Tongue (tissue), 2 donors: ENCODE measurements around the gene GALNT12. TPM values are rescaled to one million over a fixed set of nuclear protein-coding genes. Genes with fewer than 3 reads are reported as not detected.

Source experiments
- DNase-seq: peaks from one replicate; pipeline ENCODE4 v3.0.0-alpha.2; 2015
- total RNA-seq: library from RNA; depleted of rRNA; stranded (reverse); fragments of >200 nt; gene quantifications from one replicate; pipeline ENCODE4 v1.2.3, GENCODE V29; 2014

GALNT12 gene
- total RNA-seq, 1 donor from 2014 or later, result 6.2 TPM

DNA sequence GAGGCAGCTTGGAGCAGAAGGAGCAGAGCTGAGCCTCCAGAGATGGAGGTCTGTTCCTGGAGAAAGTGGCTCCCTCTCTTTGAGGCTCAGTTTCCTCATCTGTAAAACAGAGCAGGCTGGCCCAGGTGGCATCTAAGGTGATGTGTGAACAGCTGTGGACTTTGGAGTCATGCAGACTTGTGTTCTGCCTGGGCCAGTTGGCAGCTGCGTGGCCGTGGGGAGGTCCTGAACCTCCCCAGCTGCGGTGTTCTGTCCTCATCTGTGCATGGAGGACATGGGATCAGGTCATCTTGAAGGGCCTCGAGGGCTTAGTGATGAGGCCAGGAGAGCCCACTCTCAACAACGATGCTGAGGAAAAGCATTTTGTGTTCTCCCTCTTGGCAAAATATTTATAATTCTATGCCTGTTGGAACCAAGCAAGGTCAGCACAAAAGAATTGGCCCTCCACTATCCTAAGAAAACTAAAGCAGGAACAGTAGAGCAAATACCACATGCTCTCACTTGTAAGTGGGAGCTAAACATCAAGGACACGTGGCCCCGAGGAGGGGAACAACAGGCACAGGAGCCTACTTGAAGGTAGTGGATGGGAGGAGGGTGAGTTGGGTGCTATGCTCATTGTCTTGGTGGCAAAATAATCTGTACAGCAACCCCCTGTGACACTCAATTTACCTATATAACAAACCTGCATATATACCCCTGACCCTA lies 73.0 kb downstream of the GALNT12 start:
- no peak for DNase-seq

- DNase-seq, result no peak
These were observed 73.9 kb downstream of the GALNT12 start for GRCh38 chr9:98881356-98881755.

GRCh38 chr9:98881836-98882568 lies 74.5 kb downstream of the GALNT12 start:
- DNase-seq, result no peak

DNA sequence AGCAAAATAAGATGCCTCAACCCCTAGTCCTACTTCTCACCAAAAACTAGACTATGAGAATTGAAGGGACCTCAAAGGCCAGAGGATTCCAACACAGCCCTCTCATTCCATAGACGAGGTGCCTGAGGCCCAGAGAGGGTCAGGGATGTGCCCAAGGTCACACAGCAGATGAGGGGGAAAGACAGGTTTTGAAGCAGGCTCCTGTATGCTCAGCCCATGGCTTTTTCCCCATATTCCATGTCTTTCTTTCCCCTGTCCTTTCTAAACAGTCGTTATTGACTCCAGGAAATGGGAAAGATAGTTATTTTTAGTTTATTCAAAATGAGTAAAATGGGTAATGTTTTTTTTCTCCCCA lies 75.1 kb downstream of the GALNT12 start:
- no peak for DNase-seq

DNA sequence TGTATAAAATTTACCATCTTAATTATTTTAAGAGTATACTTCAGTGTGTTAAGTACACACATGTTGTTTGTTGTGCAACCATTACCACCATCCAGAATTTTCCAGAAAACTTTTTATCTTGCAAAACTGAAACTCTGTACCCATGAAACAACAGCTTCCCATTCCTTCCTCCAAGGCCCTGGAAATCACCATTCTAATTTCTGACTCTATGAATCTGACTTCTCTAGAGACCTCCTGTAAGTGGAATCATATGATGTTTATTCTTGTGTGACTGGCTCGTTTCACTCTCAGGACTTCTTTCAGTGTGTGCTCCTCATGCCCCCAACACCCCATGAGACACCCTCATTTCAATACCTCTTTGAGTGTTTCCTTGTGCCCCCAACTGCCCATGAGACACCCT lies 75.8 kb downstream of the GALNT12 start:
- no peak for DNase-seq

GRCh38 chr9:98884849-98885248 lies 77.4 kb downstream of the GALNT12 start:
- no peak for DNase-seq

DNA sequence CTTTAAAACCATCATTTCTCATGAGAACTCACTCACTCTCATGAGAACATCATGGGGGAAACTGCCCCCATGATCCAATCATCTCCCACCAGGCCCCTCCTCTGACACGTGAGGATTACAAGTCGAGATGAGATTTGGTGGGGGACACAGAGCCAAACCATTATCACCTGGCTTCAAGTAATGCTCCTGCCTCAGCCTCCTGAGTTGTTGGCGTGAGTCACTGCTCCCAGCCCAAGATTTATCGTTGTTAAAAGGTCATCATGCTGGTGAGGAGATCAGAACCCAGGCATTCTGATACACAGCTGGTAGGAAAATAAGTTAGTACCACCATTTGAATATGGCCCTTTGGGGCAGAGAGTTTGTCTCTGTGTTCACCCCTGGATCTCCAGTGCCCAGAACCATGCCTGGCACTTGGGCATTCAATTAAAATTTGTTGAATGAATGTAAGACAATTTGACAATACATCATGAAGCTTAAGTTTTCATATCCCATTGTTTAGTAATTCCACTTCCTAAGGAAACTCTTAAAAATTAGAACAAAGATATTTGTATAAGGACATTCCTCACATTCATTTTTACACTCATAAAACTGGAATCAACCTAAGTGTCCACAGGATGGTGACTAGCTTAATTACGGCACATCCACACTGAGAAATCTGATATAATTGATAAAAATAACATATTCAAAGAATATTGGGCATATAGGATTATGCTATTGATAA lies 78.3 kb downstream of the GALNT12 start:
- no peak for DNase-seq

GRCh38 chr9:98886691-98887229 lies 79.3 kb downstream of the GALNT12 start:
- no peak for DNase-seq

DNA sequence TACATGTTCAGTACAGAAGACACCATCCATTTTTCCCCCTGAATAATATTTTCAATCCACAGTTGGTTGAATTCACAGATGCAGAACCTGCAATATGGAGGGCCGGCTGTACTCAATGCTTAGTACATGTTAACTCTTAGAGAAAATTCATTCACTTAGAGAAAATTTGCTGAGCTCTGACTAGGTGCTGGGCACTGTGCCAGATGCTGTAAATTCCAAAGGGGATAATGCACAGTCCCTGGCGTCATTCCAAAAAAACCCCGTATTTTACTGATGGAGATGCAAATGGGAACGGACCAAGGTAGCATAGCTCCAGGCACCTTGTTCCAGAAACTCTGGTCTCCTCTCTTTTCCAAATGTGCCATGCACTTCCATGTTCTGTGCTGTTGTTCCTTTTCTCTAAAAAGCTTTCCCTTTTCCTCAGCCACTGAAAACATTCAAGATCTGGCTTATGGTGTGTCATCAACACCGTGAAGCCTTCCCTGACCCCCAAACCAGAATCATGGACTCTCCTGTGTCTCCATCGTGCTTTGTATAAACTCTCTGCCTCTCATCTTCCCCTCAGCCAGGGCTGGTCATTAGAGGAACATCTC lies 80.5 kb downstream of the GALNT12 start:
- no peak for DNase-seq

DNA sequence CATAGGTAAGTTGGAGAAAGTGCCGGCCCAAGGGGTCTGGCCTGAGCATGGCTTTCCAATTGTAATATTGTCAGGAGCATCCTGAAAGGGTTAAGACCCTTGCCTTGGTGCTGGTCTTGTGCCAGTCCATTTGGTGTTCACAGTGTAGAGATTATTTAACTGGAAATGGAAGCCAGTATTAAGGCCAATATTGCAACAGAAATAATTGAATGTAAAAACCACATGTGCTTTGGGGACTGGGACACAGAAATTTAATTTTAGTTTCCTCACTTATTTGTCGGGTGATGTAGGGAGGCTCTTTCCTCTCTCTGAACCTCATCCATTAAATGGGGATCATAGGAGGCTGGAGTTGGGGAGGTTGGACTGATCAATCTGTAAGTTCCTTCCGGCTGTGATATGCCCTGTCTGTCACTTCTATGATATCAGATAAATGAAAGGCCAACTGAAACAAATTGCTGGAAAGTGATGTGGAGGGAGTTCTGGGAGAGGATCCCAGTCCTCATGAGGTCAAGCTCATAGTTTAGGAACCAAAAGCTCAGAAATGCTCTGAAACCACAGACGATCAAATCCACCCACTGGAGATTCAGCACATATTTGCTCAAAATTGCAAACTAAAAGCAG lies 81.4 kb downstream of the GALNT12 start:
- DNase-seq, result no peak

- DNase-seq, result no peak
These were observed 82.8 kb downstream of the GALNT12 start for GRCh38 chr9:98890256-98890655.

DNA sequence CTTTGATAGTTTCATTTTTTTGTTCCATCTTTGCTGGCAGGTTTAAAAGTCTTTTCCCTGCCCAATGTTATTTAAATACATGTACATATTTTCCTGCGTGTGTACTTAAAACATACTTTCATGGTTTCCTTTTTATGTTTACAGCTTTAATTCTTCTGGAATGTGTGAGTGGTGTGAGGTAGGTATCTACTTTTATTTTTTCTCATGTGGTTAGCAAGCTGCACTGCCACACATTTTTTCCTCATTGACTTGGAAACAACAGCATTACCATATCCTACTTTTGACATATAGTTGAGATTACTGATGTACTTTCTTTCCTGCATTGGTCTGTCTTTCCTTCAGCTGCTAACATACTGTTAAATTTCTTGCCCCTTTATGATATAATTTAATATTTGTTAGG lies 84.8 kb downstream of the GALNT12 start:
- no peak for DNase-seq

GRCh38 chr9:98892690-98893089 lies 85.2 kb downstream of the GALNT12 start:
- no peak for DNase-seq

- DNase-seq, result no peak
These were observed 86.7 kb downstream of the GALNT12 start for GRCh38 chr9:98894171-98894570.

DNA sequence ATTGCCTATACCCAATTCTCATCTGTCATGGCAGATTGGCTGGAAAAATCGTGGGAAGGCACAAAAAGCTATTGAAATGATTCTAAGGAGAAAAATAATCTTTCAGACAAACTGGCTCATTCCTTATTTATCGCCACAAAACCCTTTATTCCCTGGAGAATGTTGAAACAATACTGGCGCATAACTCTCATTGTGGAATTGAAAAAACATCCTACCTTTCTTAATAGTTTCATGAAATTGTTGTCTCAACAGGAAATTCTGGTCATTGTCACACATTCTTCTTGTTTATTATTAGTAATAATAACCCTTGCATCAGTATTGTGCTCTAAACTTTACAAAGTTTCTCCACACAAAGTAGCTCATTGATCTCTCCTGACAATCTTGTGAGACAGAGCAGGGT lies 87.3 kb downstream of the GALNT12 start:
- no peak for DNase-seq

DNA sequence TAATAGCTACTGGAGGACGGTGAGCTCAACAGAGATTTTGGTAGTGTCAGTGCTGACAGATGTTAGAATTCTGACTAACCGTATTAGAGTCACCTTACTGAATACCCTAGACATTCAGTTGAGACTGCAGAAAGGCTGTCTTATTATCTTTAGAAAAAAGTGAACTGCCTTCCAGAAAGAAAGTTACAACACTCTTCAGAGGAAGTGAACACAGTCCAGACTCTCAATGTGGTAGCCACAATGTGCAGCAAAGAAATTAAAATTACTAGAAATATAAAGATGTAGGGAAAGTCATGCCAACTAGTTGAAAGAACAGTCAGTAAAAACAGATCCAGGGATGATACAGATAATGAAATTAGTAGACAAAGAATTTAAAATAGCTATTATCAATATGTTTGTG lies 89.2 kb downstream of the GALNT12 start:
- DNase-seq, result no peak

GRCh38 chr9:98897745-98898144 lies 90.3 kb downstream of the GALNT12 start:
- no peak for DNase-seq

DNA sequence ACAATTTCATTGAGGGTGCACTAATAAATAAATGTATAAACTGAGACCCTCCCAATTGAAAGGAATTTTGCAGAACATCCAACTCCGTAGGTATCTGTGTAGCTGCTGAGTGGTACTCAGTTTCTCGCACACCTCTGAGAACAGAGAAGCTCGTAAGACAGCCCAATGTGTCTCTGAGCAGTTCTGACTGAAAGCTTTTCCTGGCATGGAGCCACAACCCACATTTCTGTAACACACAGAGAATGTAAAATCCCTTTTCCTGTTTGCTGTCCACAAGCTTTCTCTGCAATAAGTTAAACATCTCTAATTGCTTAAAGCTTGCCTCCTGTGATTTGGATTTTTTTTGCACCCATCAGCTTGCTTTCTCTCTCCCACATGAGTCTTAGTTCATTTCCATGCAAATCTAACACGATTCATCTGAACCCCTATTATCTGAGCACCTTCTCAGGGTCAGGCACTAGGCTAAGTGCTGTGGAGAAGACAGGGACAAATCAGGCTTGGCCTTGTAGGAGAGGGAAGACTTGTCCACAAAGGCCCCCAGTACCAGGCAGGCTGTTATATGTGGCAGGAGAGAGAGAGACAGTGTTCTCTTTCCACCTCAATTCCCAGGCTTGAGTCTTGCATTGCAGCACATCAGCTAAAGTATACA lies 92.1 kb downstream of the GALNT12 start:
- peak; percentile 87 for DNase-seq
